Activated CD4-positive, alpha-beta memory T cell treated with anti-CD3 and anti-CD28 coated beads, Interleukin-2, amount 10 ng/mL, durations not matched to agents 7 days and 5 days (primary cell): ENCODE measurements around the gene MAST1. TPM values are rescaled to one million over a fixed set of nuclear protein-coding genes. Genes with fewer than 3 reads are reported as not detected.
A peak's percentile ranks its signal among the peaks of the same experiment; 100 is the strongest.
"Not testable (repeated sequence)": the region's sequence is repeated elsewhere in the genome, so short reads cannot be mapped to it uniquely, and the experiment has no call there.

Experiments used
- CTCF ChIA-PET: fragments of 350-600 bp; sonication (Branson Sonifier 250); formaldehyde crosslinking; loops from one replicate; lab custom pipeline; 2021; ENCODE audit warnings: antibody characterized with exemption, inconsistent platforms; lab: Charles Lee
- POLR2A ChIA-PET: fragments of 350-600 bp; sonication (Branson Sonifier 250); formaldehyde crosslinking; loops from one replicate; lab custom pipeline; 2021; ENCODE audit warnings: antibody characterized with exemption; lab: Charles Lee
- DNase-seq: peaks from one replicate; pipeline ENCODE4 v3.0.0-alpha.2; 2020
- H3K27ac Mint-ChIP-seq: one replicate; pipeline ENCODE4 v1.8.0; 2021; ENCODE audit warnings: mild to moderate bottlenecking, mixed read lengths
- H3K27me3 Mint-ChIP-seq: one replicate; pipeline ENCODE4 v1.8.0; 2021; ENCODE audit warnings: mixed read lengths
- H3K36me3 Mint-ChIP-seq: one replicate; pipeline ENCODE4 v1.8.0; 2021; ENCODE audit warnings: low read depth, mixed read lengths
- H3K4me1 Mint-ChIP-seq: one replicate; pipeline ENCODE4 v1.8.0; 2021; ENCODE audit warnings: mixed read lengths
- H3K4me3 Mint-ChIP-seq: one replicate; pipeline ENCODE4 v1.8.0; 2021; ENCODE audit warnings: mild to moderate bottlenecking, mixed read lengths
- H3K9me3 Mint-ChIP-seq: one replicate; pipeline ENCODE4 v1.8.0; 2021; ENCODE audit warnings: mixed read lengths
- total RNA-seq, 2 experiments: library from RNA; stranded (reverse); gene quantifications; one replicate each; pipeline ENCODE4 v1.2.3, GENCODE V29; 2021

Gene MAST1
- total RNA-seq, 2 experiments from 2014 or later: 1.1 to 2.1 TPM

DNA sequence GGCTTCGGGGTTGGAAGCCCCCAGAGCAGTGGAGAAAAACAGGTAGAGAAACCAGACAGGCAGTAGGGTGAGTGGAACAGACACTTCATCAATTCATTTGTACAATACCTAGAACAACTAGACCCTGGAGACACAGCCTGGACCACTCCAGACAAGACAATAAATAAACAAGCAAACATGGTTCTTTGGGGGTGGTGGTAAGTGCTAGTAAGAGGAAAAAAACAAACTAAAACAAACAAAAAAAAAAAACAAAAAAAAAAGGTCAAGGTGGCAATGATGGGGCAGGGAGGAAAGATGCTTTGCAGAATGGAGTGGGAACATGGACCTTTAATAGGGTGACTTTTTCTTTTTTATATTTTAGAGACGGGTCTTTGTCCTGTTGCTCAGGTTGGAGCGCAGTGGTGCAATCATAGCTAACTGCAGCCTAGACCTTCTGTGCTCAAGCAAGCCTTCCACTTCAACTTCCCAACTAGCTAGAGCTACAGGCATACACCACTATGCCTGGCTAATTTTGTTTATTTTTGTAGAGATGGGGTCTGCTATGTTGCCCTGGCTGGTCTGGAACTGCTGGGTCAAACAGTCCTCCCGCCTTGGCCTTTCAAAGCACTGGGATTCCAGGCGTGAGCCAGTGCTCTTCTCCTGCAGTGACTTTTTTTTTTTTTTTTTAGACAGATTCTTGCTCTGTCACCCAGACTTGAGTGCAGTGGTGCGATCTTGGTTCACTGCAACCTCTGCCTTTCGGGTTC, 43.9 kb upstream of the MAST1 start:
- H3K9me3 Mint-ChIP-seq: no peaks in the 10 kb centered on the region
- peaks cover 35% of the 10 kb centered on the region for H3K4me1 Mint-ChIP-seq
- H3K27ac Mint-ChIP-seq: peak overlapping the region; percentile 92
- no peak for DNase-seq
- no peaks in the 10 kb centered on the region for H3K27me3 Mint-ChIP-seq
- POLR2A ChIA-PET: interaction anchor here (0.7 to 14.7 kb wide), 8 partner anchors 10 to 113 kb away, joined by 3 to 574 read pairs (median 6); partner anchors contain the start of genes DHPS, GET3, HOOK2 and TRIR
- H3K4me3 Mint-ChIP-seq: peak overlapping the region; percentile 74
- H3K36me3 Mint-ChIP-seq: peaks cover 18% of the 10 kb centered on the region
- CTCF ChIA-PET: interaction anchor here (0.7 to 13.9 kb wide), 8 partner anchors 12 to 78 kb away, joined by 3 to 419 read pairs (median 21); partner anchors contain the start of gene HOOK2

DNA sequence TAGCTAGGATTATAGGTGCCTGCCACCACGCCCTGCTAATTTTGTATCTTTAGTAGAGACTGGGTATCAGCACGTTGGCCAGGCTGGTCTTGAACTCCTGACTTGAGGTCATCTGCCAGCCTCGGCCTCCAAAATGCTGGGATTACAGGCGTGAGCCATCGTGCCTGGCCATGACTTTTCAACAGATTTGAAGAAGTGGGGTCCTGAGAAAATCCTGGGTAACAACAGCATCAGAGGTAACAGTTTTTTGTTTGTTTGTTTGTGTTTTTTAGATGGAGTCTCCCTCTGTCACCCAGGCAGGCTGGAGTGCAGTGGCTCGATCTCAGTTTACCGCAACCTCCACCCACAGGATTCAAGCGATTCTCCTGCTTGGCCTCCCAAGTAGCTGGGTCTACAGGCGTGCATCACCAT, 43.3 kb upstream of the MAST1 start:
- H3K4me1 Mint-ChIP-seq: peaks cover 39% of the 10 kb centered on the region
- no peak for DNase-seq
- peaks cover 23% of the 10 kb centered on the region for H3K36me3 Mint-ChIP-seq
- peak overlapping the region; percentile 92 for H3K27ac Mint-ChIP-seq
- no peaks in the 10 kb centered on the region for H3K9me3 Mint-ChIP-seq
- no peaks in the 10 kb centered on the region for H3K27me3 Mint-ChIP-seq
- POLR2A ChIA-PET: interaction anchor here (0.7 to 14.7 kb wide), 13 partner anchors 7 to 113 kb away, joined by 3 to 574 read pairs (median 7); partner anchors contain the start of genes DHPS, GET3, HOOK2 and RNASEH2A
- CTCF ChIA-PET: interaction anchor here (0.7 to 13.9 kb wide), 9 partner anchors 13 to 184 kb away, joined by 3 to 419 read pairs (median 5); partner anchors contain the start of genes HOOK2, ZNF490 and ZNF791
- peak overlapping the region; percentile 74 for H3K4me3 Mint-ChIP-seq

DNA sequence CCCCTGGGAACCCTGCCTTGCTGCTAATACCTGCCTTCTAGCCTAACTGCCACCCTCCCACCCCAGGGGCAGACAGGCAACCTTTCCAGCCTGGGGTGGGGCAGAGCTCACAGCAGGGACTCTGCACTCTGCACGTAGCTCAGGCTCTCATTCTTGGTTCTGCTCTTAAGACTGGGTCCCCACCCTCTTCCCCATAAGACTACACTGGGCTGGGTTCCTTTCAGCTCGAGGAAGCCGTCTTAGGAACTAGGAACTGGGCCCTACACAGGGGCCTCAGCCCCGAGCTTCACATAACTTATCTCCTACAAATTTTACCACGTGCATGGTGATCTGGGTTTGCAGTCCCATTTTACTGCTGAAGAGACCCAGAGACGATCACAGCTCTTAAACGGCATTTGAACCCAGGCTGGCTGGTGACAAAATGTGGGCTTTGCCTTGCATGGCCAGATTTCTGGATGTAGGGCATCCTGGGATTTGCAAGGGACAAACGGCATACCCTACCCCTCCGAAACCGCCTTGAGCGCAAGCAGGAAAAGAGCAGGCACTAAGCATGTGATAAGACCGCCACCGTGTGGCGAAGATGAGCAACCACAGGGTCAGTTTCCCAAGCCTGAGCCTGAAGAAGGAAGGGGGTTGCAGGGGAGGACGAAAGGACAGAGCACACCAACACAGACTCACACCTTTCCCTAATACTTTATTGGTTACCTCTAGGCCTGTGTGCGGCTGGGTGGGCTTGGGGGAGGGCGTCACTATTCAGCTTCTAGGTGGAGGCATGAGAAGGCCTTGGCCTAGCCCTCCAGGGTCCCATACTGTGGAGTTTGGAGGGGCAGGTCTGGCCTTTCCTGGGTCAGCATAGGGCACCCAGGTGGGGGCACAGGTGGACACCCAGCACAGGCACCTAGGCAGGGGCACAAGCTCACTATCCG, 41.9 kb upstream of the MAST1 start:
- no peaks in the 10 kb centered on the region for H3K9me3 Mint-ChIP-seq

DNA sequence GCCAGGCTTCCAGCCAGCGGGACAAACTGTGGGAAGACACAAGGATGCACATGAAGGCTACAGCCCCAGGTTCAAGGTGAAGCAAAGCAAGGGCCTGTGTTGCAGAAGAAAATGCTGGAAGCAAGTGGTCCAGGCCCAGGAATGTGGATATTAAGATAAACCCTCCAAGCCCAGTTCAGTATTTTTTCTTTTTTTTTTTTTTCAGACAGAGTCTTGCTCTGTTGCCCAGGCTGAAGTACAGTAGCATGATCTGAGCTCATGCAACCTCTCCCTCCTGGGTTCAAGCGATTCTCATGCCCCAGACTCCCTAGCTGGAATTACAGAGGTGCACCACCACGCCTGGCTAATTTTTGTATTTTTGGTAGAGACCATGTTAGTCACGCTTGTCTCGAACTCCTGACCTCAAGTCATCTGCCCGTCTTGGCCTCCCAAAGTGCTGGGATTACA, 41.2 kb upstream of the MAST1 start:
- H3K4me3 Mint-ChIP-seq: no peak overlapping the region
- POLR2A ChIA-PET: interaction anchor here (1.0 to 14.7 kb wide), 2 partner anchors 16 to 21 kb away, joined by 3 to 574 read pairs; partner anchors contain the start of gene HOOK2
- no peak for DNase-seq

More for the DNA sequence above, 41.9 kb upstream of the MAST1 start:
- H3K36me3 Mint-ChIP-seq: peaks cover 36% of the 10 kb centered on the region
- CTCF ChIA-PET: interaction anchor here (0.6 to 13.9 kb wide), 23 partner anchors 9 to 186 kb away, joined by 3 to 419 read pairs (median 5); partner anchors contain the start of genes HOOK2, RNASEH2A, TNPO2 and TRIR
- peak overlapping the region; percentile 64 for H3K4me3 Mint-ChIP-seq
- POLR2A ChIA-PET: interaction anchor here (0.9 to 14.7 kb wide), 14 partner anchors 9 to 98 kb away, joined by 3 to 574 read pairs (median 4); partner anchors contain the start of genes GET3, HOOK2, RNASEH2A and TRIR
- H3K27ac Mint-ChIP-seq: peak overlapping the region; percentile 84
- peaks cover 41% of the 10 kb centered on the region for H3K4me1 Mint-ChIP-seq
- DNase-seq: peak; percentile 81
- no peaks in the 10 kb centered on the region for H3K27me3 Mint-ChIP-seq

DNA sequence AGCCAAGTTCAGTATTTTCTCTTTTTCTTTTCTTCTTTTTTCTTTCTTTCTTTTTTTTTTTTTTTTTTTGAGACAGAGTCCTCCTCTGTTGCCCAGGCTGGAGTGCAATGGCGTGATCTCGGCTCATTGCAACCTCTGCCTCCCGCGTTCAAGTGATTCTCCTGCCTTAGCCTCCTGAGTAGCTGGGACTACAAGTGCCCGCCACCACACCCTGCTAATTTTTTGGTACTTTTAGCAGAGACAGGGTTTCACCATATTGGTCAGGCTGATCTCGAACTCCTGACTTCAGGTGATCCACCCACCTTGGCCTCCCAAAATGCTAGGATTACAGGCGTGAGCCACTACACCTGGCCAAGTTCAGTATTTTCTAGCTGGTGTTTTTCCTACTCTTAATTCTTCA, 40.7 kb upstream of the MAST1 start:
- not testable (repeated sequence) for DNase-seq, H3K9me3 Mint-ChIP-seq, H3K27ac Mint-ChIP-seq, H3K4me3 Mint-ChIP-seq, H3K27me3 Mint-ChIP-seq
- ChIA-PET POLR2A (interaction anchor here (14.7 kb wide), 1 partner anchor 21 kb away, joined by 574 read pairs; the partner anchor contains the start of gene HOOK2), CTCF (interaction anchor here (0.6 to 13.9 kb wide), 8 partner anchors 9 to 101 kb away, joined by 3 to 419 read pairs (median 6); partner anchors contain the start of genes HOOK2 and RNASEH2A)
- Mint-ChIP-seq H3K4me1 (peaks cover 49% of the 10 kb centered on the region), H3K36me3 (peaks cover 33% of the 10 kb centered on the region)

More for the DNA sequence above, 41.2 kb upstream of the MAST1 start:
- CTCF ChIA-PET: interaction anchor here (0.6 to 13.9 kb wide), 8 partner anchors 9 to 100 kb away, joined by 3 to 419 read pairs (median 6); partner anchors contain the start of genes HOOK2 and RNASEH2A
- peaks cover 36% of the 10 kb centered on the region for H3K36me3 Mint-ChIP-seq
- H3K27ac Mint-ChIP-seq: no peak overlapping the region
- H3K27me3 Mint-ChIP-seq: no peaks in the 10 kb centered on the region
- H3K4me1 Mint-ChIP-seq: peaks cover 44% of the 10 kb centered on the region
- no peaks in the 10 kb centered on the region for H3K9me3 Mint-ChIP-seq

DNA sequence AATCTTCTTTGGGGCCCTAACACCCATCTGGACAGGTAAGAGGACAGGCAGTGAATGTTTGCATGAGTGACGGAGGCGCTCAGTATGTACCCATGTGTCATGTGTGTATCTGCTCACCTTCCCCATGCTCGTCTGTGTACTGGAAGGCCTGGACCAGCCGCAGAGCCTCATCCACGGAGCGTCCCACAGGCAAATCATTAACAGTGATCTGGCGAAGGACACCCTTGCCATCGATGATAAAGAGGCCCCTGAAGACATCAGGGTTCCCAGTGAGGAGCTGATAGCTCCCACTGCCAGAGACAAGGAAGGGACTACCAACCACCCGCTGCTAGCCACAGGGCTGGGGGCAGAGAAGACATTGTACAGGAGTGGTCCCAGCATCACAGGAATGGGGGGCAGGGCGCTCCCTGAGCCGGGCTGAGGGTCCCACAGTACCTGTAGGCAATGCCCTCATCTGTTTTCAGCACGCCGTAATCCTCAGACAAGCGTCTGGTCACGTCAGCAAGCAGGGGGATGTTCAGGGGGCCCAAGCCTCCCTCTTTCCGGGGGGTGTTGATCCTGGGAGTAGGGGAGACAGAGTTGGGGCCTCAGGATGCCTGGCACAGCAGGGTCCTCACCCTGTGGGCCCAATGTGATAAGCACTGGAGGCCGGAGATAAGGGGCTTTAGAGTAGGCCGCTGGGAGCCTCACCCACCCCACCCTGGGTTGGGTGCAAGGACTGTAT, 38.4 kb upstream of the MAST1 start:
- Mint-ChIP-seq H3K36me3 (peaks cover 25% of the 10 kb centered on the region), H3K27me3 (no peaks in the 10 kb centered on the region), H3K4me1 (peaks cover 40% of the 10 kb centered on the region), H3K9me3 (no peaks in the 10 kb centered on the region), H3K4me3 (peak overlapping the region; percentile 24), H3K27ac (no peak overlapping the region)
- ChIA-PET POLR2A (interaction anchor here (1.0 to 14.7 kb wide), 6 partner anchors 8 to 85 kb away, joined by 3 to 574 read pairs (median 12); partner anchors contain the start of genes HOOK2, JUNB and TRIR), CTCF (interaction anchor here (0.6 to 13.9 kb wide), 7 partner anchors 22 to 170 kb away, joined by 3 to 419 read pairs (median 5); no protein-coding TSS in a partner anchor)
- DNase-seq: no peak

DNA sequence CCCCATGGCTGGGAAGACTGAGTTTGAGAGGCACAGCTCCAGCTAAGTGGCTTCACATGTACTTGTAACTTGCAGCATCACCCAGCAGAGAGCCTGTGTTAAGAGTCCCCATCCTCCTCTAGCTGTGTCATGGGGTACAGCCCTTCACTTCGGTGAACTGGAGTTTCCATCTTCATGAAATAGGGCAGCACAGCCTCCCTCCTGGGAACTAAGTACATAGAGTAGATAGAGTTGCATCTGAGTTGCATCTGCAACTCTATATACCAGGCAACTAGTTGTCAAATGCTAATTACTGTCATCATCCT, 37.9 kb upstream of the MAST1 start:
- Mint-ChIP-seq H3K36me3 (peaks cover 25% of the 10 kb centered on the region), H3K9me3 (no peaks in the 10 kb centered on the region), H3K27ac (peak overlapping the region; percentile 50), H3K4me3 (peak overlapping the region; percentile 87), H3K4me1 (peaks cover 40% of the 10 kb centered on the region), H3K27me3 (no peaks in the 10 kb centered on the region)
- no peak for DNase-seq
- POLR2A ChIA-PET: interaction anchor here (0.7 to 14.7 kb wide), 7 partner anchors 8 to 137 kb away, joined by 3 to 574 read pairs (median 9); partner anchors contain the start of genes CALR, HOOK2, JUNB and TRIR
- CTCF ChIA-PET: interaction anchor here (1.4 to 13.9 kb wide), 4 partner anchors 23 to 48 kb away, joined by 5 to 419 read pairs (median 94); no protein-coding TSS in a partner anchor

DNA sequence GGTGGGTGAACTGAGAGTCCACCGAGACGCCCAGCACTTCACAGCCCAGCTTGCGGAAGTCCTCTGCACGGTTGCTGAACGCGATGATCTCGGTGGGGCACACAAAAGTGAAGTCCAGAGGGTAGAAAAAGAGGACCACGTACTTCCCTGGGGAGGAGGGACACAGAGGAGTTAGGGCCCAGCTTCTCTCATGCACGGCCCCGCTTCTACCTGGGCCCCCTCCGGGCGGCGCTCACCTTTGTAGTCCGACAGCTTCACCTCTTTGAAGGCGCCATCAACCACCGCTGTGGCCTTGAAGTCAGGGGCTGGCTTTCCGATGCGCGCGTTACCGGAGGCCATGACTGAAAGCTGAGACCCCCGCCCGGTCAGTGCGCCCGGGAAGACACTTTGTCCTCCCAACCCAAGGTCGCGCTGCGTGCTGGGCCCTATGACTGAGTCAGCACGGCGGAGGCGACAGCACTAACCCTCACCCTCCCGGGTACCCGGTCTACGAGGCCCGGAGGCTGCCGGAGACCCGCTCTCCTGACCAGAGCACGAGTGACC, 37.3 kb upstream of the MAST1 start:
- Mint-ChIP-seq H3K9me3 (no peaks in the 10 kb centered on the region), H3K27me3 (no peaks in the 10 kb centered on the region), H3K27ac (peak overlapping the region; percentile 64), H3K4me3 (peak overlapping the region; percentile 87), H3K36me3 (peaks cover 25% of the 10 kb centered on the region), H3K4me1 (peaks cover 37% of the 10 kb centered on the region)
- CTCF ChIA-PET: interaction anchor here (1.4 to 13.9 kb wide), 3 partner anchors 24 to 46 kb away, joined by 5 to 419 read pairs (median 183); no protein-coding TSS in a partner anchor
- POLR2A ChIA-PET: interaction anchor here (0.7 to 14.7 kb wide), 8 partner anchors 9 to 137 kb away, joined by 3 to 574 read pairs (median 6); partner anchors contain the start of genes CALR, HOOK2, JUNB and TRIR
- peak; percentile 34 for DNase-seq

DNA sequence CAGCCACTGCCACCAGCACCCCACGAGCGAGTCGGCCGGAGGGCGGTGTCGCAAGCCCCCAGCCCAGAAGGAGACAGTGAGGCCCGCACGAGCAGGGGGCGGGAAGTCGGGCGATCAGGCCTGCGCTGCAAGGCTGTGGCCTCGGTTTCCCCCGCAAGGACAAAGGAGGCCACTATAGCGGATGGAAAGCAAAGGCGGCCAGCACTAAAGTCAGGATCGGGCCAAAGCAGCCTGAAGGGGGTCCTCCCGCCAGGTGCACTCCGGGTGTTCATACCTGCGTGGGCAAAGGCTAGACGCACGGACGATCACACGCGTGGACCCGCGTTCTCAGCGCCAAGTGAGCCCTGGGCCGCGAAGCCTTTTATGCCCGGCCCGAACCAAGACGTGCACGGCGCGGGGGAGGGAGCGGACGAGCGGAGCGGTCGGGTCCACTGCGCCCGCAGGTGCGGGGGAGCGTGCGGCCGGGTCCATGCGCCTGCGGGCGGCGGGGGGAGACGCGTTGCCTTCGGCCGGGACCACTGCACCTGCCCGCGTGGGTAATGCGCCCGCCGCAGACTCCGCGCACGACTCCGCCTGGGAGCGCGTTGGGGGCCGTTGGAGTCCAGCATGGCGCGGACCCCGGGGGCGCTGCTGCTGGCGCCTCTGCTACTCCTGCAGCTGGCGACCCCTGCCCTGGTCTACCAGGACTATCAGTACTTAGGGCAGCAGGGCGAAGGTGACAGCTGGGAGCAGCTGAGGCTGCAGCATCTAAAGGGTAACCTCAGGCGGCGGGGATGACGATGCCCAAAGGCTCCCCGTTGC, 36.6 kb upstream of the MAST1 start, which contains the start of the genes PRDX2 and THSD8:
Gene PRDX2, minus strand, starts transcription at position 335 of the 801 bp plus-strand sequence. CDS start 539 bp downstream, outside the sequence.
Gene THSD8, plus strand, starts transcription at position 604 of the 801 bp plus-strand sequence. Its CDS starts 3 bp downstream, at position 607.
- ChIA-PET POLR2A (interaction anchor here (0.7 to 14.7 kb wide), 9 partner anchors 10 to 136 kb away, joined by 3 to 574 read pairs (median 4); partner anchors contain the start of genes GET3, HOOK2, JUNB and TRIR), CTCF (interaction anchor here (0.7 to 13.9 kb wide), 5 partner anchors 24 to 84 kb away, joined by 3 to 419 read pairs (median 4); no protein-coding TSS in a partner anchor)
- H3K36me3 Mint-ChIP-seq: peaks cover 23% of the 10 kb centered on the region
- peak within 1 kb of the TSS; percentile 64 for H3K27ac Mint-ChIP-seq
- H3K4me1 Mint-ChIP-seq: peaks cover 37% of the 10 kb centered on the region
- peak within 1 kb of the TSS; percentile 87 for H3K4me3 Mint-ChIP-seq
- DNase-seq: peak; percentile 83
- H3K27me3 Mint-ChIP-seq: no peaks in the 10 kb centered on the region
- H3K9me3 Mint-ChIP-seq: no peaks in the 10 kb centered on the region
